ENCODE measurements around the gene RAD23B. TPM values are rescaled to one million over a fixed set of nuclear protein-coding genes. Genes with fewer than 3 reads are reported as not detected.

The RAD23B gene
- total RNA-seq, 2 experiments from 2014 or later = 142 to 148 TPM

DNA sequence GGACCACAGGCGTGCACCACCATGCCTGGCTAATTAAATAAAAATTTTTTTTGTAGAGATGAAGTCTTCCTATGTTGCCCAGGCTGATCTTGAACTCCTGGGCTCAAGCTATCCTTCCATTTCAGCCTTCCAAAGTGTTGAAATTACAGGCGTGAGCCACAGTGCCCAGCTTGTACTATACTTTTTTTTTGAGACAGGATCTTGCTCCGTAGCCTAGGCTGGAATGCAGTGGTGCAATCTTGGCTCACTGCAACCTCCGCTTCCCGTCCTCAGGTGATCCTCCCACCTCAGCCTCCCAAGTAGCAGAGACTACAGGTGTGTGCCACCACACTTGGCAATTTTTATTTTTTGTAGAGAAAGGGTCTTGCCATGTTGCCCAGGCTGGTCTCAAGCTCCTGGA lies 5.3 kb upstream of the RAD23B start:
- Mint-ChIP-seq H3K27me3 (peaks cover 19% of the 10 kb centered on the region), H3K9me3 (no peaks in the 10 kb centered on the region), H3K4me1 (peaks cover 18% of the 10 kb centered on the region), H3K36me3 (no peaks in the 10 kb centered on the region), H3K27ac (no peak overlapping the region), H3K4me3 (no peak overlapping the region)
- DNase-seq = no peak

DNA sequence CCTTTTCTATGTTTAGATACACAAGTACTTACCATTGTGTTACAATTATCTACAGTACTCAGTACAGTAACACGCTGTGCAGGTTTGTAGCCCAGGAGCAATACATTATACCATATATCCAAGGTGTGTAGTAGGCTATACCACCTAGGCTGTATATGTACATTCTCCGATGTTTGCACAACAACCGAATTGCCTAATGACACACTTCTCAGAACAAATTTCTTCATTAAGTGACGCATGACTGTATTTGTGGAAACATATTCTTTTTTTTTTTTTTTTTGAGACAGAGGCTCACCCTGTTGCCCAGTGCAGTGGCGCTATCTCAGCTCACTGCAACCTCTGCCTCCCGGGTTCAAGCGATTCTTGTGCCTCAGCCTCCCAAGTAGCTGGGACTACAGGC lies 4.0 kb upstream of the RAD23B start:
- no peak overlapping the region for H3K4me3 Mint-ChIP-seq
- no peaks in the 10 kb centered on the region for H3K9me3 Mint-ChIP-seq
- peaks cover 10% of the 10 kb centered on the region for H3K27me3 Mint-ChIP-seq
- peaks cover 3% of the 10 kb centered on the region for H3K36me3 Mint-ChIP-seq
- H3K27ac Mint-ChIP-seq = no peak overlapping the region
- DNase-seq = no peak
- H3K4me1 Mint-ChIP-seq = peaks cover 18% of the 10 kb centered on the region

DNA sequence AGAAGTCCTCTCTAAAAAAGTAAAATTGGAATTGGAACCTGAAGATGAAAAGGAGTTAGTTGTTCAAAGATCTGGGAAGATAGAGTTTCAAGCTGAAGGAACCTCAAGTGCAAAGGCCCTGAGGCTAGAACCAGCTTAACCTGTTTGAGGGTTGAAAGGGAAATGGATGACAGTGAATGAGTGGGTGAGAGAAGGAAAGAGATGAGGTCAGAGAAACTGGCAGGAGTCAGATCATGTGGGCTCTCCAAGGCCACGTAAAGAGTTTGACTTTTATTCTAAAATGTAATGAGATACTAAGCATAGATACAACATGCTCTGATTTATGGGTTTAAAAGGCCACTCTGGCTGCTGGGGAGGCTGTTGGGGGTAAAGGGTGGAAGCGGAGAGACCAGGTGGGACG lies 2.5 kb upstream of the RAD23B start:
- Mint-ChIP-seq H3K4me3 (peak overlapping the region; percentile 23), H3K27ac (peak overlapping the region; percentile 36), H3K36me3 (peaks cover 16% of the 10 kb centered on the region), H3K27me3 (peaks cover 3% of the 10 kb centered on the region), H3K9me3 (no peaks in the 10 kb centered on the region), H3K4me1 (peaks cover 22% of the 10 kb centered on the region)
- no peak for DNase-seq

DNA sequence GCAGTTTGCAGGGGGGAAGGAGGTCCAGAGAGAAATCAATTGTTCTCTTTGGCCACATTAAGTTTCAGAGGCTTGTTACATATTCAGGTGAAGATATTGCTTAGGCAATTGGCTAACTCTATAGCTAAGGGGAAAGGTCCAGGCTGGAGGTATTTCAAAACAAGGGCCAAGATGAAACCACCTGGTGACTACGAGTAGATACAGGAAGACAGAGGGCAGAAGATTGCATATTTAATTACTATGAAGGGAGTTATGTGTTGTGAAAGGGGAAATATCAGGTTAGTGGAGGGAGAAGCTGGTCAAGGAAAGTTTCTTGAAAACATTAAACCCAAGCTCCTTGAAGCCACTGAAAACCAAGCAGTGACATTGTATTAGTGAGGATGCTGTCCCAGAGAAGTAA lies 1.9 kb upstream of the RAD23B start:
- peak overlapping the region; percentile 0 for H3K4me3 Mint-ChIP-seq
- H3K4me1 Mint-ChIP-seq = peaks cover 27% of the 10 kb centered on the region

DNA sequence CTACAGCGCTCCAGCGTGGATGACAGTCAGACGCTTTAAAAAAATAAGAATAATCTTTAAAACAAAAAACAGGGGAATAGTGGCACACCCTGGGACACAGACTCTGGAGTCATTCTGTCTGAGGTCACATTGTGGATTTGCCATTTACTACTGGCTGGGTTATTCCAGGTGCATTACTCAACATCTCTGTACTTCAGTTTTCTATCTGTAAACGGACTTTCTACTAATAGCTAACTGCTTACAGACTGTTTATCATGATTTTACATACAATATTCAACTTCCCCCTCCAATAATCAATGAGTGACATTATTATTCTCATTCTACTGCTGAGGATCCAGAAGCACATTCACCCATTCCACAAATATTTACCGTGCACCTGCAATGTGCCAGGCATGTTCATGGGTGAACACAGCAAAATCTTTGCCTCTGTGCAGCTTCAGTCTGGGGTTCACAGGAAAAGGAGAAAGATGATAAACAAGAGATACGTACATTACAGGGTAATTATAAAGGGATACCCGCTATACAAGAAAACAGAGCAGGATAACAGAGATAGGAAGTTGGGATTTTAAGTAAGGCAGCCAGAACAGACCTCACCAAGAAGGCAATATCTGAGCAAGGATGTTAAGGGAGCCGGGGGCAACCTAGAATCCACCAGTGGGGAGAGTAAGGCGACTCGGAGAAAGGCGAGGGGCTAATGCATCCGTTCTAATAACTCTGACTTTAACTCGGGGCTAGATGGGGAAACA lies 984 bp upstream of the RAD23B start:
- Mint-ChIP-seq H3K27ac (peak overlapping the region; percentile 87), H3K9me3 (no peaks in the 10 kb centered on the region), H3K36me3 (peaks cover 29% of the 10 kb centered on the region), H3K27me3 (no peaks in the 10 kb centered on the region), H3K4me3 (peak overlapping the region; percentile 97), H3K4me1 (peaks cover 36% of the 10 kb centered on the region)
- DNase-seq = no peak

More for the DNA sequence above, 1.9 kb upstream of the RAD23B start:
- Mint-ChIP-seq H3K27me3 (peaks cover 2% of the 10 kb centered on the region), H3K36me3 (peaks cover 21% of the 10 kb centered on the region), H3K27ac (no peak overlapping the region), H3K9me3 (no peaks in the 10 kb centered on the region)
- DNase-seq = no peak

DNA sequence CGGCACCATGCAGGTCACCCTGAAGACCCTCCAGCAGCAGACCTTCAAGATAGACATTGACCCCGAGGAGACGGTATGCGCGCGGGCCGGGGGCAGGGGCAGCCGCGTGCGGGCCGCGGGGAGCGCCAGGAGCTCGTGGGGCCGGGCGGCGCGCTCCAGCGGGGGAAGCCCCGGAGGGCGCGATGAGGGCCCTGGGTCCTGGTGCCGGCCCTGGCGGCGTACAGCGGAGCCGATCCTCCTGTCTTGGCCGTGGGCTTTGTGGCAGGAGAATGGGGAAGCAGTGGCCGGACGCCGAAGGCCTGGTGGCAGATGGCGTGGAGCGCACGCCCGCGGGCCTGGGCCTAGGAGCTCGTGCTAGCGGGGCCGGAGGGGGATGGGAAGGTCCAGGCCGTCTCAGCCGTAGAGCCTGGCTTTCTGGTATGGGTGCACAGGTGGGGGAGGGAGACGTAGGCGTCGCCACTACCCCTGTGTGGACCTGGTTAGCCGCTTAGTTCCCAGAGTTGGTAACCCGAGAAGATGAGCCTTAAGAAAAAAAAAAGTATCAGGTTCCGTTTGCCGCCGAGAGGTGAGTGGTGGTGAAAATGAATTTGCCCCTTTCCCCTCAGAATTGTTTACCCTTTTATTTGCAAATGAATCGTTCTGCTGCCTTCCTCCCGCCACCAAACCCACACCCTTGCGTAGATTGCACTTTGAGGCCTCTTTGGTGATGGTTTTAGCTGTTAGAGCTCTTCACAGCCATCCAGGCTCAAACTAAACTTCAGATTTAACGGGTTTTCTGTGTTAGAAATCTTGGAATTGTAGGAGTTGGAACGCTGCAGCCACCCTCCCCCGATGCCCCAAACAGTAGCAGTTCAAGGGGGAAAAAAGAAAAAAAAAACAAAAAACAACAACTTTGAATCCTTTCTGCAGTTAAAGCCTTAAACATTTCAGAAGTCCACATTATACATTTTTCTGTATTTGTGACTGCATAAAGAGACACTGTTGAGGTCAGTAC lies 841 bp downstream of the RAD23B start:
- DNase-seq = peak; percentile 76

DNA sequence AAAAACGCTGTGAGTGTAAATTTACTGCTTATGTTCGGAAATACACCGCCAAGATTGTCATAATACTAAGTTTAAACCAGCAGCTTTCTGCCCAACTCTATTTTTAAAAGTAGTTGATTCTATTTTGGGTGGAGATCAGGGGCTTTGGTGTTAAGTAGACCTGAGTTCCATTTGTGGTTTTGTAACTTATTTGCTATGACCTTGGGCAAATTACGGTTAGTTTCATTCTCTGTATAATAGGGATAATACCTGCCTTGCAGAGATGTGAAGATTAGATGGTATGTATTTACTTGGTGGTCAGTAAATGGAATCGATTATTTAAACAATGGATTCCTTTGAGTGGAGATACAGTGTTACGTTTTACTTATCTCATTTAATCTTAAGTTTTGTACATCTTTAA lies 1.6 kb downstream of the RAD23B start:
- peak overlapping the region; percentile 97 for H3K4me3 Mint-ChIP-seq
- no peaks in the 10 kb centered on the region for H3K9me3 Mint-ChIP-seq
- H3K27ac Mint-ChIP-seq = peak overlapping the region; percentile 95
- no peaks in the 10 kb centered on the region for H3K27me3 Mint-ChIP-seq
- peaks cover 38% of the 10 kb centered on the region for H3K36me3 Mint-ChIP-seq
- H3K4me1 Mint-ChIP-seq = peaks cover 57% of the 10 kb centered on the region
- no peak for DNase-seq

More for the DNA sequence above, 841 bp downstream of the RAD23B start:
- Mint-ChIP-seq H3K4me3 (peak overlapping the region; percentile 97), H3K36me3 (peaks cover 35% of the 10 kb centered on the region), H3K27ac (peak overlapping the region; percentile 95), H3K9me3 (no peaks in the 10 kb centered on the region), H3K27me3 (no peaks in the 10 kb centered on the region), H3K4me1 (peaks cover 50% of the 10 kb centered on the region)

DNA sequence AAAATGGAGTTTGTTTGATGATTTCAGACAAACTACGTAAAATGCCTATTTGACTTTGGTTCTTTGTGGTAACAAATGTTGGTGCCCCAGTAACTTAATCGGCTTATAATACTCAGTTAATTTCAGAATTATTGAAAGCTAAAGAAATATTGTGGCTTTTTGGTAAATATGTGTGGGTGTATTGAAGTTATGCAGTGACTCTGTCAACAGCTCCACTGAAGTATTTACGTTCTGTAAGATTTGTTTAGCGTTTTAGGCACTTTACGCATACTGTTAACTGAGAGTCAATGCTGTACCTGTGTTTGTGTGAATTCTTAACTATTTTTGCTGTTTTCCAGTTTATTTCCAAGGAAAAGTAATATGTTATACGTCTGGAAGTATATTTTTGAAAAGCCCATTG lies 2.2 kb downstream of the RAD23B start:
- H3K36me3 Mint-ChIP-seq = peaks cover 44% of the 10 kb centered on the region
- peak overlapping the region; percentile 95 for H3K27ac Mint-ChIP-seq
- no peaks in the 10 kb centered on the region for H3K27me3 Mint-ChIP-seq
- H3K4me3 Mint-ChIP-seq = peak overlapping the region; percentile 97
- DNase-seq = no peak
- no peaks in the 10 kb centered on the region for H3K9me3 Mint-ChIP-seq
- peaks cover 63% of the 10 kb centered on the region for H3K4me1 Mint-ChIP-seq

DNA sequence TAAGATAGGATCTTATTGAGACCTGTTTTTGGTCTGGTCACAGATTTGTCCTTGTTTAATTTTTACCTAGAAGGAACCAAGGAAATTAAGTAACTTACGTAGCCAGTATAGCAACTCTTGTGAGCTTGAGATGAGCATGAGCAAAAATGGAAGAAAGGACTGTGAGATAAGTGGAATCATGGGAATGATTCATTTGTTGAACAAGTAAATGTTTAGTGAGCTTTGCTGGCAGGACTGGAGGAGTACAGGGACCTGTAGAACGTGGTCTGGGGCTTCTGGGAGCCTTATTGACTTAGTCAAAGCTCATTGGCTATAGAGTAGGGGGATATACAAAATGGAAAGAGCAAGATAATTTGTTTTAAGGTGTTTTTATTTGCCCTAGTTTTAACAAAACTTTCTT lies 3.0 kb downstream of the RAD23B start:
- Mint-ChIP-seq H3K36me3 (peaks cover 47% of the 10 kb centered on the region), H3K4me3 (peak overlapping the region; percentile 50), H3K27me3 (no peaks in the 10 kb centered on the region), H3K4me1 (peaks cover 63% of the 10 kb centered on the region), H3K9me3 (no peaks in the 10 kb centered on the region), H3K27ac (no peak overlapping the region)
- DNase-seq = no peak

DNA sequence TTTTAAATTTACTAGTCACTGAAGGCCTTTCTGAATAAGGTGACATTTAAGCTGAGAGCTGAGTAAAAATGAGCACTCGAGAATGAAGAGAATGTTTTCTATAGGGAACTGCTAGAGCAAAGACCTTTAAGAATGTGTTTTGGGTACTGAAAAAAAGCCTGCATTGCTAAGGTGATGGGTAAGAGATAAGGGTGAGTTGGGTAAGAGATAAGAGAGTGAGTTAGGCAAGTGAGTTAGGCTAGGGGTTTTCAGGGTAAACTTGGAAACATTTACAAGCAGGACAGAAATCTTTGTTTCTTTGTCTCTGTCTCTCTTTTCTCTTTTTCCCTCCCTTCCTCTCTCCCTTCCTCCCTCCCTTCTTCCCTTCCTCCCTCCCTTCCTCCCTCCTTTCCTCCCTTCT lies 5.6 kb downstream of the RAD23B start:
- Mint-ChIP-seq H3K27me3 (no peaks in the 10 kb centered on the region), H3K4me1 (peaks cover 60% of the 10 kb centered on the region), H3K36me3 (peaks cover 53% of the 10 kb centered on the region), H3K4me3 (no peak overlapping the region), H3K27ac (no peak overlapping the region), H3K9me3 (no peaks in the 10 kb centered on the region)
- DNase-seq = no peak

DNA sequence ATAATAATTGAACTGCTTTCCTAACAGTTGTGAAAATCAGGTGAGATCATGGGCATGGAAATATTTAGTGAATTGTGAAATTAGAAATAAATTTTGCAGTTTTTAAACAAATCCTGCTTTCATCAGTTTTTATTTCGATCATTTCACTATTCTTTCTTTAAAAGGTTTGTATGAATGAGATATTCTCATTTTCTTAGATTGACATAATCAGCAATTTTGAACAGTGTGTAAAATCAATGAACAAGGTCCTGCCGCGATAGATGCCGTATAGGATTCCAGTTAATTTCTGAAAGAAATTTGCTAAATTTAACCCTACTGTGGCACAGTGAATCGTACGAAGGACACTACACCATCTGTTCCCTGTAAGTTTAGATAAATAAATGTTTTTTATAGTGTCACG lies 7.5 kb downstream of the RAD23B start:
- no peaks in the 10 kb centered on the region for H3K27me3 Mint-ChIP-seq
- H3K9me3 Mint-ChIP-seq = no peaks in the 10 kb centered on the region
- H3K4me1 Mint-ChIP-seq = peaks cover 75% of the 10 kb centered on the region
- no peak overlapping the region for H3K27ac Mint-ChIP-seq
- H3K36me3 Mint-ChIP-seq = peaks cover 41% of the 10 kb centered on the region
- no peak for DNase-seq
- H3K4me3 Mint-ChIP-seq = no peak overlapping the region

DNA sequence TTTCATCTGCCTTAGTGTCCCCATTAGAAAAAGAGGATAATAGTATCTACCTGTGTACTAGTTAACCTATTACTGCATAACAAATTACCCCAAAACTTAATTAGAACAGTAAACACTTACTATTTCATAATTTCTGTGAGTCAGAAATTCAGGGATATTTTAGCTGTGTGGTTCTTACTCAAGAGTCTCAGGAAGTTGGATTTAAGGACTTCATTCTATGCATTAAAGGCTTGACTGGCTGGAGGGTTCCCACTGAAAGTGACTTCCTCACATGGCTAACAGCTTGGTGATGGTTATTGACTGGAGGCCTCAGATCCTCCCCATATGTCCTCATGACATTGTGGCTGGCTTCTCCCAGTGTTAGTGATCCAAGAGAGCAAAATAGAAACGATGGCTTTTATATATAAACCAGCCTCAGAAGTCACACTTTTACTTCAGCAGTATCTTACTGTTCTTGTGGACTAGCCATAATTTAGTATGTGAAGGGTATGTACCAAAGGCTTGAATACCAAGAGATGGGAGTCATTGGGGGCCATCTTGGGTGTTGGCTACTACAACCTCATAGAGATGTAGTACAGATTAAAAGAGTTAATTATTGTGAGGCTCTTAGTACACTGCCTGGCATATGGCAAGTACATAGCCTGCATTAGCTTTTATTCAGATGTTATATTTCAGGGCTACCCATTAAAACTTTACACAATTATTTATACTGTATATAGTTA lies 9.9 kb downstream of the RAD23B start:
- H3K9me3 Mint-ChIP-seq = no peaks in the 10 kb centered on the region
- H3K4me1 Mint-ChIP-seq = peaks cover 67% of the 10 kb centered on the region
- H3K27ac Mint-ChIP-seq = no peak overlapping the region
- no peak overlapping the region for H3K4me3 Mint-ChIP-seq
- H3K27me3 Mint-ChIP-seq = no peaks in the 10 kb centered on the region
- no peak for DNase-seq
- H3K36me3 Mint-ChIP-seq = peaks cover 35% of the 10 kb centered on the region

DNA sequence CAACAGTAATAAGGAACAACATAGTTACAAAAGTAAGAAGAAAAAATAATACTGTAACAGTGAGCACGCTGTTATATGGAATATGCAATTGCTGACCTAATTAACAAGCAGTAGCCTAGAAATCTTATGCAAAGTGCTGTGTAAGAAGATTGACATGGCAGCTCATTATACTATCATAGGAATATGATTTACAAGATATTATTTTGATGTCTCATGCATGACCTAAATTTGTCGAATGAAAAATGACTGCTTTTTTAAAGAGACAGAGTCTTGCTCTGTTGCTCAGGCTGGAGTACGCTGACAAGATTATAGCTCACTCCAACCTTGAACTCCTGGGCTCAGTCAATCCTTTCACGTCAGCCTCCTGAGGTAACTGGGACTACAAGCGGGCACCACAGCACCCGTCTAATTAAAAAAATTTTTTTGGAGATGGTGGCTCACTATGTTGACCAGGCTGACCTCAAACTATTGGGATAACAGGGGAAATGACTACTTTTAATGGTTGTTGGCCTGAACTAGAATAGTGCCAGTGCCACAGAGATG lies 10.5 kb downstream of the RAD23B start:
- no peak overlapping the region for H3K4me3 Mint-ChIP-seq
- peaks cover 61% of the 10 kb centered on the region for H3K4me1 Mint-ChIP-seq
- no peak for DNase-seq
- peaks cover 31% of the 10 kb centered on the region for H3K36me3 Mint-ChIP-seq
- H3K9me3 Mint-ChIP-seq = no peaks in the 10 kb centered on the region
- H3K27ac Mint-ChIP-seq = no peak overlapping the region
- no peaks in the 10 kb centered on the region for H3K27me3 Mint-ChIP-seq

DNA sequence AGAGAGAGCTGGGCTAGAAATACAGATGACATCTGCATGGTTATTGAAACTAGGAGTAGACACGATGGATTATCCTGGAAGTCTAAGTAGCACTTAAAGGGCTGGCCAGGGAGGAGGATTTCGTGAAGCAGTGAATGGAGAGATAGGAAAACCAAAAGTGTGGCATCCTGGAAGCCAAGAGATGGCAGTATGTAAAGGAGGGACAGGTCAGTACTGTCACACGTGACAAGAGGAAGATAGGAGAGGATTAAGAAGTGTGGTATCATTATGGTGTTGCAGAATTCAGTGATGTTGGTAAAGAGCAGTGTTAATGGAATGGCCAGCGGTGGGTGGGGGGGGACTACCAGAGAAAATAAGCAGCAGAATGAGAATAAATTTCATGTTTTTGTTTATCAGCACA lies 11.7 kb downstream of the RAD23B start:
- Mint-ChIP-seq H3K4me3 (no peak overlapping the region), H3K4me1 (peaks cover 62% of the 10 kb centered on the region), H3K27ac (no peak overlapping the region), H3K36me3 (peaks cover 25% of the 10 kb centered on the region), H3K9me3 (no peaks in the 10 kb centered on the region), H3K27me3 (no peaks in the 10 kb centered on the region)
- no peak for DNase-seq

DNA sequence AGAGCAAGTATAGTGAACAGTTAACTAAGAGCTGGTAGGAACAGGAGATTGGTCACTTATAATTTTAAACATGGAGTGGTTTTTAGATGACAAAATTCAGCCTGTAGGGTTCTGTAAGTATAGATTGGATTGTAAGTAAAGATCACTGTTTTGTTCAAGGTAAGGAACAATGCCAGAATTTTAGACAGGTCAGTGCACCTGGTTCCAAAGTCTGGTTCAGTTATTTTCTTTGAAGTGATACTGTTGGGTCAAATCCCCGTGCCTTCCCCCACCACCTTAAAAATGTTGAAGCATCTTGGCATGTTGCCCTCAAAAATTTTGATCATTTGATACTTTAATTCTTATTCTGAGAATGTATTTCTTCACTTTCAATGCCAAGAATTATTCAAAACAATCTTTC lies 12.9 kb downstream of the RAD23B start:
- Mint-ChIP-seq H3K27ac (peak overlapping the region; percentile 66), H3K36me3 (peaks cover 21% of the 10 kb centered on the region), H3K27me3 (no peaks in the 10 kb centered on the region), H3K4me3 (no peak overlapping the region), H3K9me3 (no peaks in the 10 kb centered on the region), H3K4me1 (peaks cover 50% of the 10 kb centered on the region)
- DNase-seq = no peak
